ENCODE measurements around the gene PIGR. TPM values are rescaled to one million over a fixed set of nuclear protein-coding genes. Genes with fewer than 3 reads are reported as not detected.

The PIGR gene
- total RNA-seq, 2 donors from 2014 or later: 7,504 to 12,164 TPM

- H3K27ac ChIP-seq: no peak overlapping the region
- H3K4me1 ChIP-seq: peaks cover 5% of the 10 kb centered on the region
- no peak for DNase-seq
- H3K36me3 ChIP-seq: no peaks in the 10 kb centered on the region
- intact Hi-C loops (cut with DNase I): loop anchor here (5.0 kb wide), 1 partner anchor 42 kb away; no protein-coding TSS in a partner anchor
- H3K9ac ChIP-seq (ENCODE audit: low read depth in 2 of 2, low read length in 2 of 2): no peak overlapping the region
- TF ChIP-seq CTCF (IDR thresholded peaks at IDR 0.05): no peak
- no peaks in the 10 kb centered on the region for H3K27me3 ChIP-seq
- no peak overlapping the region for H3K4me3 ChIP-seq
- no peaks in the 10 kb centered on the region for H3K9me3 ChIP-seq
These were observed 41.7 kb downstream of the PIGR start for GRCh38 chr1:206904423-206905142.

- Histone ChIP-seq H3K4me3 (no peak overlapping the region), H3K27ac (no peak overlapping the region), H3K27me3 (no peaks in the 10 kb centered on the region), H3K9ac (ENCODE audit: low read depth in 2 of 2, low read length in 2 of 2) (no peak overlapping the region), H3K36me3 (no peaks in the 10 kb centered on the region), H3K9me3 (no peaks in the 10 kb centered on the region), H3K4me1 (peaks cover 1% of the 10 kb centered on the region)
- intact Hi-C loops (cut with DNase I): no loop called here
- DNase-seq: no peak
- TF ChIP-seq CTCF (IDR thresholded peaks at IDR 0.05): no peak
These were observed 42.6 kb downstream of the PIGR start for GRCh38 chr1:206903687-206904086.

GRCh38 chr1:206902702-206903101, 43.6 kb downstream of the PIGR start:
- H3K27me3 ChIP-seq: no peaks in the 10 kb centered on the region
- intact Hi-C loops (cut with DNase I): no loop called here
- no peak for DNase-seq
- no peak for TF ChIP-seq CTCF (IDR thresholded peaks at IDR 0.05)
- no peak overlapping the region for H3K4me3 ChIP-seq
- no peak overlapping the region for H3K27ac ChIP-seq
- H3K9ac ChIP-seq (ENCODE audit: low read depth in 2 of 2, low read length in 2 of 2): no peak overlapping the region
- H3K4me1 ChIP-seq: no peaks in the 10 kb centered on the region
- H3K9me3 ChIP-seq: no peaks in the 10 kb centered on the region
- no peaks in the 10 kb centered on the region for H3K36me3 ChIP-seq

- intact Hi-C loops (cut with DNase I): no loop called here
- Histone ChIP-seq H3K36me3 (no peaks in the 10 kb centered on the region), H3K4me3 (no peak overlapping the region), H3K27me3 (no peaks in the 10 kb centered on the region), H3K9me3 (no peaks in the 10 kb centered on the region), H3K27ac (no peak overlapping the region), H3K9ac (ENCODE audit: low read depth in 2 of 2, low read length in 2 of 2) (no peak overlapping the region), H3K4me1 (no peaks in the 10 kb centered on the region)
- no peak for DNase-seq
- no peak for TF ChIP-seq CTCF (IDR thresholded peaks at IDR 0.05)
These were observed 44.3 kb downstream of the PIGR start for GRCh38 chr1:206901944-206902343.

- no peak for DNase-seq
- H3K27me3 ChIP-seq: no peaks in the 10 kb centered on the region
- intact Hi-C loops (cut with DNase I): no loop called here
These were observed 46.1 kb downstream of the PIGR start for GRCh38 chr1:206900149-206900548.

More at GRCh38 chr1:206900149-206900548, 46.1 kb downstream of the PIGR start:
- TF ChIP-seq CTCF (IDR thresholded peaks at IDR 0.05): no peak
- H3K4me3 ChIP-seq: no peak overlapping the region
- no peak overlapping the region for H3K27ac ChIP-seq
- no peaks in the 10 kb centered on the region for H3K9me3 ChIP-seq
- no peak overlapping the region for H3K9ac ChIP-seq (ENCODE audit: low read depth in 2 of 2, low read length in 2 of 2)
- no peaks in the 10 kb centered on the region for H3K36me3 ChIP-seq
- H3K4me1 ChIP-seq: no peaks in the 10 kb centered on the region
